SK-N-MC (cell line): ENCODE results near the gene MYD88.

Experiments
- EZH2 ChIP-seq: fragments of 200-600 bp; sonication (generic); IDR thresholded peaks from one replicate; pipeline ENCODE4 v1.6.1; 2017; ENCODE audit warnings: antibody characterized with exemption
- FOXP2 ChIP-seq: optimal IDR thresholded peaks from 2 replicates; pipeline ENCODE3; 2011; ENCODE audit warnings: mild to moderate bottlenecking, moderate library complexity; ENCODE audit not compliant: insufficient read depth; ENCODE audit errors: extremely low read length, control extremely low read depth
- POLR2AphosphoS5 ChIP-seq: IDR thresholded peaks from 2 replicates; pipeline ENCODE4 v1.6.1; 2012; ENCODE audit warnings: mild to moderate bottlenecking, low read depth, low read length, borderline replicate concordance

- TF ChIP-seq POLR2AphosphoS5 (no peak), EZH2 (no peak), FOXP2 (no peak)
Observed at GRCh38 chr3:38139191-38139590, 730 bp downstream of the MYD88 start.
